Endothelial cell of umbilical vein (primary cell): ENCODE measurements around the gene STRN3. TPM values are rescaled to one million over a fixed set of nuclear protein-coding genes. Genes with fewer than 3 reads are reported as not detected.
A peak's percentile ranks its signal among the peaks of the same experiment; 100 is the strongest.

Source experiments
- BruUV-seq: library from RNA; stranded (reverse); fragments of 400-500 nt; replicated peaks from 2 replicates; lab custom pipeline; 2021; lab: Mats Ljungman, UMichigan
- CTCF ChIA-PET: fragments of 300-600, 350-600 bp; sonication (Branson Sonifier 250); formaldehyde crosslinking; loops from one replicate; lab custom pipeline; 2021; ENCODE audit warnings: antibody characterized with exemption, inconsistent platforms; lab: Charles Lee
- POLR2A ChIA-PET: fragments of 300-600, 350-600 bp; sonication (Branson Sonifier 250); formaldehyde crosslinking; loops from one replicate; lab custom pipeline; 2021; ENCODE audit warnings: antibody characterized with exemption, inconsistent platforms; lab: Charles Lee
- DNase-seq: peaks from one replicate; pipeline ENCODE4 v3.0.0-alpha.2; 2011; ENCODE audit warnings: low read depth, low spot score
- FAIRE-seq: peaks from 2 replicates; lab custom pipeline; 2011; peaks lifted over from hg19 to GRCh38; lab: Jason Lieb, UNC
- H2AFZ ChIP-seq: 2 replicates; pipeline ENCODE4 v1.6.0; 2012; ENCODE audit warnings: low read depth, low read length, control low read depth, inconsistent platforms
- H3K27ac ChIP-seq: 2 replicates; pipeline ENCODE4 v1.5.1; 2011; ENCODE audit warnings: low read depth, mild to moderate bottlenecking, control low read depth, low read length, moderate library complexity; ENCODE audit not compliant: insufficient read depth
- H3K27me3 ChIP-seq, 2 experiments: 2 replicates each; pipeline versions ENCODE4 v1.6.0 to v1.6.1; 2011; ENCODE audit warnings: low read length in 2 of 2, mixed read lengths in 1 of 2; ENCODE audit not compliant: control insufficient read depth in 2 of 2, insufficient read depth in 2 of 2
- H3K36me3 ChIP-seq, 2 experiments: 2 replicates in 1 of 2; 3 replicates in 1 of 2; pipeline ENCODE4 v1.5.1; 2011; ENCODE audit warnings: low read length in 2 of 2, mild to moderate bottlenecking in 1 of 2, moderate library complexity in 1 of 2; ENCODE audit not compliant: control insufficient read depth in 2 of 2, insufficient read depth in 2 of 2; ENCODE audit errors: extremely low read depth in 1 of 2
- H3K4me1 ChIP-seq: 3 replicates; pipeline ENCODE4 v1.5.1; 2011; ENCODE audit warnings: mild to moderate bottlenecking, low read length; ENCODE audit not compliant: control insufficient read depth, insufficient read depth; ENCODE audit errors: extremely low read depth
- H3K4me2 ChIP-seq: 2 replicates; pipeline ENCODE4 v1.6.1; 2011; ENCODE audit warnings: low read length, control low read depth, mixed read lengths; ENCODE audit not compliant: insufficient read depth
- H3K4me3 ChIP-seq, 3 experiments: fragments of 200-600 bp in 1 of 3; sonication (generic), shearing (Covaris generic) in 1 of 3; replicated peaks in 1 of 3; 2 replicates each; pipeline ENCODE4 v1.5.1; 2011 to 2016; ENCODE audit warnings: control low read depth in 3 of 3, low read length in 3 of 3, mild to moderate bottlenecking in 2 of 3, inconsistent platforms in 1 of 3, low read depth in 1 of 3, moderate library complexity in 1 of 3; ENCODE audit not compliant: insufficient read depth in 1 of 3
- H3K79me2 ChIP-seq: 2 replicates; pipeline ENCODE4 v1.6.0; 2012; ENCODE audit warnings: low read length, inconsistent platforms; ENCODE audit not compliant: control insufficient read depth, insufficient read depth
- H3K9ac ChIP-seq: replicated peaks from 2 replicates; pipeline ENCODE3; 2011; ENCODE audit warnings: low read length, control low read depth; ENCODE audit not compliant: insufficient read depth; ENCODE audit errors: extremely low read depth
- H3K9me1 ChIP-seq: replicated peaks from 3 replicates; pipeline ENCODE4 v1.6.0; 2011; ENCODE audit warnings: mild to moderate bottlenecking, low read length; ENCODE audit not compliant: control insufficient read depth, insufficient read depth; ENCODE audit errors: extremely low read depth
- H3K9me3 ChIP-seq: replicated peaks from 2 replicates; pipeline ENCODE4 v1.5.1; 2012; ENCODE audit warnings: low read length, inconsistent platforms; ENCODE audit not compliant: control insufficient read depth, insufficient read depth
- H4K20me1 ChIP-seq: replicated peaks from 2 replicates; pipeline ENCODE3; 2011; ENCODE audit warnings: mild to moderate bottlenecking, low read length; ENCODE audit not compliant: control insufficient read depth, insufficient read depth; ENCODE audit errors: extremely low read depth
- CTCF ChIP-seq, 2 donors: IDR thresholded peaks; 1 replicate in 1 of 2; 2 replicates in 1 of 2; pipeline ENCODE4 v1.5.1; 2011; ENCODE audit warnings: low read length in 2 of 2, mild to moderate bottlenecking in 2 of 2, moderate library complexity in 2 of 2, control low read depth in 1 of 2, inconsistent platforms in 1 of 2, low read depth in 1 of 2; ENCODE audit not compliant: insufficient read depth in 1 of 2; ENCODE audit errors: extremely low read depth in 1 of 2
- EZH2 ChIP-seq: IDR thresholded peaks from 2 replicates; pipeline ENCODE4 v1.6.1; 2012; ENCODE audit warnings: borderline replicate concordance, low read depth, mild to moderate bottlenecking, moderate library complexity, low read length, inconsistent platforms; ENCODE audit not compliant: severe bottlenecking
- FOS ChIP-seq: IDR thresholded peaks from 2 replicates; pipeline ENCODE4 v1.6.1; 2011; ENCODE audit warnings: mild to moderate bottlenecking, low read length, moderate library complexity, borderline replicate concordance; ENCODE audit not compliant: insufficient read depth
- GATA2 ChIP-seq: IDR thresholded peaks from 2 replicates; pipeline ENCODE4 v1.7.0; 2011; ENCODE audit warnings: low read depth, mild to moderate bottlenecking, moderate library complexity, mixed read lengths, low read length; ENCODE audit not compliant: insufficient read length, insufficient read depth
- JUN ChIP-seq: IDR thresholded peaks from 2 replicates; pipeline ENCODE4 v1.6.1; 2011; ENCODE audit warnings: borderline replicate concordance, low read depth; ENCODE audit not compliant: insufficient read length, insufficient read depth
- MYC ChIP-seq: IDR thresholded peaks from one replicate; pipeline ENCODE4 v1.6.1; 2011; ENCODE audit warnings: mild to moderate bottlenecking, low read depth, low read length
- POLR2A ChIP-seq: IDR thresholded peaks from 2 replicates; pipeline ENCODE4 v1.6.1; 2012; ENCODE audit warnings: low read depth, mild to moderate bottlenecking, control low read depth, low read length
- POLR2AphosphoS5 ChIP-seq: IDR thresholded peaks from 2 replicates; pipeline ENCODE4 v1.6.1; 2012; ENCODE audit warnings: low read depth, mild to moderate bottlenecking, control low read depth, low read length, moderate library complexity; ENCODE audit not compliant: insufficient read depth
- dilution Hi-C: fragments of 300-500 bp; cut with MboI; formaldehyde crosslinking; loops from one replicate; pipeline ENCODE4 v1.15.0; 2019; ENCODE audit warnings: low sequenced_read_pairs; ENCODE audit not compliant: extremely low pct_ligation_motif_present
- intact Hi-C: fragments of 100-400 bp; cut with micrococcal nuclease; formaldehyde crosslinking; loops from one replicate; pipeline ENCODE4 v1.10.0; 2022
- polyA plus RNA-seq, 4 experiments: library from polyadenylated mRNA; depleted of rRNA in 3 of 4; stranded (reverse) in 3 of 4; unstranded in 1 of 4; fragments of >200 nt; gene quantifications; 2 replicates each; pipeline versions ENCODE4 v1.2.1 to v1.2.3, GENCODE V29; 2011 to 2012; ENCODE audit warnings: missing spikeins in 1 of 4
- total RNA-seq: library from RNA; stranded (reverse); gene quantifications from 2 replicates; pipeline ENCODE4 v1.2.3, GENCODE V29; 2021
- TF ChIP-seq, protein P1 (sequence below): IDR thresholded peaks from 2 replicates; pipeline ENCODE4 v1.6.1; 2011; ENCODE audit not compliant: insufficient read depth, insufficient read length

Gene STRN3
- total and polyA plus RNA-seq, 2 donors (not counting 3 experiments of a cell fraction or from before 2014, with no cell fraction given), result 8.4 to 35.1 TPM

- DNase-seq, result no peak
- no TSS peak for BruUV-seq
- no peak for TF ChIP-seq EZH2
- H3K4me1 ChIP-seq, result peaks cover 12% of the 10 kb centered on the region
- intact Hi-C loops (loop anchor here (5.0 kb wide), 1 partner anchor 484 kb away; no protein-coding TSS in a partner anchor), dilution Hi-C loops (no loop called here)
- ChIA-PET POLR2A (no interaction called here), CTCF (interaction anchor here (1.0 to 1.3 kb wide), 2 partner anchors 84 to 191 kb away, joined by 3 read pairs; no protein-coding TSS in a partner anchor)
- H3K79me2 ChIP-seq, result no peaks in the 10 kb centered on the region
- H3K36me3 ChIP-seq, result no peaks in the 10 kb centered on the region
- no peak overlapping the region for H3K27ac ChIP-seq
- FAIRE-seq, result no peak
- H3K4me2 ChIP-seq, result peak overlapping the region; percentile 86
- peak overlapping the region; percentile 92 for H2AFZ ChIP-seq
- H3K9ac ChIP-seq, result no peak overlapping the region
- no peaks in the 10 kb centered on the region for H4K20me1 ChIP-seq
- H3K4me3 ChIP-seq, result no peak overlapping the region
- H3K27me3 ChIP-seq, result peaks cover 47 to 62% of the 10 kb centered on the region in 2 experiments
- H3K9me1 ChIP-seq, result no peaks in the 10 kb centered on the region
- no peaks in the 10 kb centered on the region for H3K9me3 ChIP-seq
Observed at GRCh38 chr14:30873308-30874119, 152.7 kb downstream of the STRN3 start.

DNA sequence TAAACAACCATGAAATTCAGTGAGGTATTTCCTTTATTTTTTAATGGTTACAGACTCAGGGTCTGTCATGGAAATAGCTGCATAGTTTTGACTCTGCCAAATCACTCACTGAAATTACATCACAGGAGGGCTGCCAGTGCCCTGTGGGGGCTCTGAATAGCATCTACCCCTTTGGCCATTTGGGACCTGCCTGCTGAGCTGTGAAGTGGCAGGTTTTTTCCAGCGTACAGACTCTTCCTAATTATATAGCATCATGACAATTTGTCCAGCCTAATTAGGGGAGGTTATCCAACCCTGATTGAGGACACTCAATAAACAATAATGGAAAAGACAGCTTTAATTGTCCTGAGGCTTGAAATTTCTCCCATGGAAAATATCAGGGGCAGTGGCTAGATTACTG lies 153.6 kb downstream of the STRN3 start:
- H3K27ac ChIP-seq, result no peak overlapping the region
- DNase-seq (no peak), FAIRE-seq (no peak)
- H3K9me1 ChIP-seq, result no peaks in the 10 kb centered on the region
- H3K4me1 ChIP-seq, result peaks cover 12% of the 10 kb centered on the region
- intact Hi-C loops (loop anchor here (5.0 kb wide), 1 partner anchor 485 kb away; no protein-coding TSS in a partner anchor), dilution Hi-C loops (no loop called here)
- no peak overlapping the region for H2AFZ ChIP-seq
- no peaks in the 10 kb centered on the region for H4K20me1 ChIP-seq
- peaks cover 46 to 62% of the 10 kb centered on the region in 2 experiments for H3K27me3 ChIP-seq
- H3K79me2 ChIP-seq, result no peaks in the 10 kb centered on the region
- POLR2A ChIA-PET, result no interaction called here
- CTCF ChIA-PET, result no interaction called here
- no peaks in the 10 kb centered on the region for H3K9me3 ChIP-seq
- H3K36me3 ChIP-seq, result no peaks in the 10 kb centered on the region
- BruUV-seq, result no TSS peak
- H3K4me3 ChIP-seq, result no peak overlapping the region
- no peak overlapping the region for H3K4me2 ChIP-seq
- H3K9ac ChIP-seq, result no peak overlapping the region
- no peak for TF ChIP-seq POLR2A
- TF ChIP-seq CTCF (IDR thresholded peaks at IDR 0.05; ENCODE audit: extremely low read depth in 1 of 2, insufficient read depth in 1 of 2, low read depth in 1 of 2, low read length in 2 of 2), result no peak
- TF ChIP-seq EZH2, result no peak
- TF ChIP-seq FOS, result no peak
- TF ChIP-seq GATA2, result no peak
- no peak for TF ChIP-seq JUN
- TF ChIP-seq, protein P1, sequence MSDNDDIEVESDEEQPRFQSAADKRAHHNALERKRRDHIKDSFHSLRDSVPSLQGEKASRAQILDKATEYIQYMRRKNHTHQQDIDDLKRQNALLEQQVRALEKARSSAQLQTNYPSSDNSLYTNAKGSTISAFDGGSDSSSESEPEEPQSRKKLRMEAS, result no peak
- no peak for TF ChIP-seq MYC
- no peak for TF ChIP-seq POLR2AphosphoS5
